ENCODE data around the gene CDK5RAP2. TPM values are rescaled to one million over a fixed set of nuclear protein-coding genes. Genes with fewer than 3 reads are reported as not detected.

The CDK5RAP2 gene
- total and polyA plus RNA-seq, 8 donors = 14.8 to 37.1 (median 21.7) TPM

DNA sequence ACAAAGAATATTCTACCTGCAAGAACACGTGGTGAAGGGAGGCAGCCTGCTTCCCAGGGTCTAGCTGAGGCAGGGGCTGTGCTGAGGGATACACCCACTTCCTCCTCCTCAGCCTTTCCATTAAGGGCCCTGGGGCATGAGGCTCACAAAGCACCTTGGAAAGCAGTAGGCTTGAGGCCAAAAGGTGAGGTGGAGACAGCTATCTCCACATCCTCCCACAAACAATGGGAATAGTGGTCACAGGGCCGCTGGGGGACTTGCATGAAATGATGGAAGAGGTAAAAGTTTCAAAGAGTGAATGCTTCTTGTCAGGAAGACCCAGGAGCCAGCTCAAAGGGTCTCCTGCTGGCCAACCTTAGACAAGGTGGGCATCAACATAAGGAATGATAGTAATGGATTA lies 207.9 kb downstream of the CDK5RAP2 start:
- Histone ChIP-seq H3K4me3 (no peak overlapping the region), H3K9me3 (no peaks in the 10 kb centered on the region), H3K4me1 (no peaks in the 10 kb centered on the region), H3K27ac (no peak overlapping the region), H3K27me3 (no peaks in the 10 kb centered on the region), H3K36me3 (no peaks in the 10 kb centered on the region)
- intact Hi-C loops (cut with DNase I) = no loop called here
- TF ChIP-seq, protein P1, sequence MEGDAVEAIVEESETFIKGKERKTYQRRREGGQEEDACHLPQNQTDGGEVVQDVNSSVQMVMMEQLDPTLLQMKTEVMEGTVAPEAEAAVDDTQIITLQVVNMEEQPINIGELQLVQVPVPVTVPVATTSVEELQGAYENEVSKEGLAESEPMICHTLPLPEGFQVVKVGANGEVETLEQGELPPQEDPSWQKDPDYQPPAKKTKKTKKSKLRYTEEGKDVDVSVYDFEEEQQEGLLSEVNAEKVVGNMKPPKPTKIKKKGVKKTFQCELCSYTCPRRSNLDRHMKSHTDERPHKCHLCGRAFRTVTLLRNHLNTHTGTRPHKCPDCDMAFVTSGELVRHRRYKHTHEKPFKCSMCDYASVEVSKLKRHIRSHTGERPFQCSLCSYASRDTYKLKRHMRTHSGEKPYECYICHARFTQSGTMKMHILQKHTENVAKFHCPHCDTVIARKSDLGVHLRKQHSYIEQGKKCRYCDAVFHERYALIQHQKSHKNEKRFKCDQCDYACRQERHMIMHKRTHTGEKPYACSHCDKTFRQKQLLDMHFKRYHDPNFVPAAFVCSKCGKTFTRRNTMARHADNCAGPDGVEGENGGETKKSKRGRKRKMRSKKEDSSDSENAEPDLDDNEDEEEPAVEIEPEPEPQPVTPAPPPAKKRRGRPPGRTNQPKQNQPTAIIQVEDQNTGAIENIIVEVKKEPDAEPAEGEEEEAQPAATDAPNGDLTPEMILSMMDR (IDR thresholded peaks at IDR 0.05) = no peak
- ATAC-seq (no peak), DNase-seq (no peak), FAIRE-seq (no peak)
- 52 to 67% methylated on average over 2 of the region's 2 CpGs for WGBS, 2 donors

DNA sequence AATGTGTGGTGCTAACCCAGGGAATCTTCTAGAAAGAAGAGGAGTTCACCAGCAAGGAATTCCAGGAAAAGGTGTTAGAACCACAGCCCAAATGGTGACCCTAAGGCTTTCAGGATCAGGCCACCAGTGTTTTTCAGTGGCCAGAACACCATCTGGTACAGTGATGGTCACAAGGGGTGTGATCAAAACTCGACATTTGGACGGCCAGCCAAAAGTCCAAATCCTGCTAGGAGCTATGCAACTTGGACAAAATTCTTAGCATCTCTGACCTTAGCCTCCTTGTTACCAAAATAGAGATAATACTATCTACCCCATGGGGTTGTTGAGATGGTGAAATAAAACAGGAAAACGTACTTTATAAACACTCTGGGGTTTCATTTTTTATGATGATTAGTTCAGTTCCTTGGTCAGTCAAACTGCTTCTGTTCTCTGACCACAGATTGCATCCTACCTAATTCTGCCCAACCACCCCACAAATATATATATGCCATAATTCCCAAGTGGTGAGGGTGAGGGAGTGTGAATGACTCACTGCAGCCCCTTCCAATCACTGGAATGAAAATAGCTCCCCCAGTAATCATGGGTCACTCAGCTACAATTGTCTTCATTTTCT lies 210.3 kb downstream of the CDK5RAP2 start:
- 34 to 54% methylated on average over 3 of the region's 3 CpGs for WGBS, 2 donors
- H3K36me3 ChIP-seq = no peaks in the 10 kb centered on the region
- peak in 1 of 4 donors; percentile 32 for ATAC-seq
- intact Hi-C loops (cut with DNase I) = no loop called here
- no peaks in the 10 kb centered on the region for H3K9me3 ChIP-seq
- FAIRE-seq = no peak
- no peak overlapping the region for H3K27ac ChIP-seq
- no peak overlapping the region for H3K4me3 ChIP-seq
- H3K4me1 ChIP-seq = no peaks in the 10 kb centered on the region
- DNase-seq = no peak
- no peaks in the 10 kb centered on the region for H3K27me3 ChIP-seq
- TF ChIP-seq, protein P1 (IDR thresholded peaks at IDR 0.05) = no peak

DNA sequence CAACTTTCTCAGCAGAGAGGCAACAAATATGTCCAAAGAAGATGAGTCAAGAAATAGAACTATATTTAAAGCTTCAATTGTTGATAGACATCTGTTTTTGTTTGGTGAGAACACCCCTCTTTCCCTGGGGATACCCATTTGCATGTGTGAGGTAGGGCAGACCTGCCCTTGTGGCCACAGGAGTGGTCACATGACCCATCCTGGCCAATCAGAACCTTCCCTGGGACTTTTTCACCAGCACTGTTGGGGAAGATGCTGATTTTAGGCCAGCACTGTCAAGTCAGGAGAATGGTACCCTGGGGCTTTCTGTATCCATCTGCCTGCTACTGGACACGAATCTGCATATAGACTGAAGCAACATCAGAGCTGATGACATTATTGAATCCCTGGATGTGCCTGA lies 211.2 kb downstream of the CDK5RAP2 start:
- DNase-seq = no peak
- intact Hi-C loops (cut with DNase I) = no loop called here
- H3K36me3 ChIP-seq = no peaks in the 10 kb centered on the region
- TF ChIP-seq, protein P1 (IDR thresholded peaks at IDR 0.05) = no peak
- FAIRE-seq = no peak
- H3K4me1 ChIP-seq = no peaks in the 10 kb centered on the region
- ATAC-seq = no peak
- no peak overlapping the region for H3K4me3 ChIP-seq
- no peaks in the 10 kb centered on the region for H3K9me3 ChIP-seq
- 85 to 95% methylated on average over 1 of the region's 1 CpG for WGBS, 2 donors
- no peaks in the 10 kb centered on the region for H3K27me3 ChIP-seq
- H3K27ac ChIP-seq = no peak overlapping the region

DNA sequence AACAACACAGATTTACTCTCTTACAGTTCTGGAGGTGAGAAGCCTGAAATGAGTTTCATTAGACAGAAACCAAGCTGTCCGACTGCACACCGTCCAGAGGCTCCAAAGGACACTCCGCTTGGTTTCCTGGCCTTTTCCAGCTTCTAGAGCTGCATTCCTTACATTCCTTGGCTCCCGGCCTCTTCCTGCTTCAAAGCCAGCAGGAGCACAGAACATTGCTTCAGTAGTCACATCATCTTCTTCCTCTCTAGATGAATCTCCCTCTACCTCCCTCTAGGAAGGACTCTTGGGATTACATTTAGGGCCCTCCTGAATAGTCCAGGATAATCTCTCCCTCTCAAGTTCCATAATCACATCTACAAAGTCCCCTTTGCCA lies 213.3 kb downstream of the CDK5RAP2 start:
- no peak overlapping the region for H3K4me3 ChIP-seq
- FAIRE-seq (no peak), DNase-seq (peak in 2 of 6 donors; percentile 16 to 40), ATAC-seq (peak; percentile 57 to 83 (median 70))
- H3K36me3 ChIP-seq = no peaks in the 10 kb centered on the region
- H3K9me3 ChIP-seq = no peaks in the 10 kb centered on the region
- no peaks in the 10 kb centered on the region for H3K27me3 ChIP-seq
- intact Hi-C loops (cut with DNase I) = no loop called here
- TF ChIP-seq, protein P1 (IDR thresholded peaks at IDR 0.05) = no peak
- no peaks in the 10 kb centered on the region for H3K4me1 ChIP-seq
- 50 to 59% methylated on average over 4 of the region's 4 CpGs for WGBS, 2 donors
- no peak overlapping the region for H3K27ac ChIP-seq

DNA sequence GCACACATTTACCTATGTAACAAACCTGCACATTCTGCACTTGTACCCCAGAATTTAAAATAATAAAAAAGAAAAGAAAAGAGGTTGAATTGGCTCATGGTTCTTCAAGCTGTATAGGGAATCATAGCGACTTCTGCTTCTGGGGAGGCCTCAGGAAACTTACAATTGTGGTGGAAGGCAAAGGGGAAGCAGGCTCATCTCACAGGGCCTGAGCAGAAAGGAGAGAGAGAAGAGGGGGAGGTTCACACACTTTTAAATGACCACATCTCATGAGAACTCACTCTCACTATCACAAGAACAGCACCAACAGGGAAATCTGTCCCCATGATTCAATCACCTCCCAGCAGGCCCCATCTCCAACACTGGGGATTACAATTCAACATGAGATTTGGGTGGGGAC lies 214.6 kb downstream of the CDK5RAP2 start:
- FAIRE-seq = no peak
- Histone ChIP-seq H3K4me3 (no peak overlapping the region), H3K4me1 (no peaks in the 10 kb centered on the region), H3K36me3 (no peaks in the 10 kb centered on the region), H3K9me3 (no peaks in the 10 kb centered on the region), H3K27ac (no peak overlapping the region), H3K27me3 (no peaks in the 10 kb centered on the region)
- 68 to 69% methylated on average over 1 of the region's 1 CpG for WGBS, 2 donors
- intact Hi-C loops (cut with DNase I) = no loop called here
- no peak for ATAC-seq
- TF ChIP-seq, protein P1 (IDR thresholded peaks at IDR 0.05) = no peak
- DNase-seq = no peak
